ENCODE data around the gene PRDM10.
A peak's percentile ranks its signal among the peaks of the same experiment; 100 is the strongest.
"Not testable (repeated sequence)": the region's sequence is repeated elsewhere in the genome, so short reads cannot be mapped to it uniquely, and the experiment has no call there.

The PRDM10 gene, protein sequence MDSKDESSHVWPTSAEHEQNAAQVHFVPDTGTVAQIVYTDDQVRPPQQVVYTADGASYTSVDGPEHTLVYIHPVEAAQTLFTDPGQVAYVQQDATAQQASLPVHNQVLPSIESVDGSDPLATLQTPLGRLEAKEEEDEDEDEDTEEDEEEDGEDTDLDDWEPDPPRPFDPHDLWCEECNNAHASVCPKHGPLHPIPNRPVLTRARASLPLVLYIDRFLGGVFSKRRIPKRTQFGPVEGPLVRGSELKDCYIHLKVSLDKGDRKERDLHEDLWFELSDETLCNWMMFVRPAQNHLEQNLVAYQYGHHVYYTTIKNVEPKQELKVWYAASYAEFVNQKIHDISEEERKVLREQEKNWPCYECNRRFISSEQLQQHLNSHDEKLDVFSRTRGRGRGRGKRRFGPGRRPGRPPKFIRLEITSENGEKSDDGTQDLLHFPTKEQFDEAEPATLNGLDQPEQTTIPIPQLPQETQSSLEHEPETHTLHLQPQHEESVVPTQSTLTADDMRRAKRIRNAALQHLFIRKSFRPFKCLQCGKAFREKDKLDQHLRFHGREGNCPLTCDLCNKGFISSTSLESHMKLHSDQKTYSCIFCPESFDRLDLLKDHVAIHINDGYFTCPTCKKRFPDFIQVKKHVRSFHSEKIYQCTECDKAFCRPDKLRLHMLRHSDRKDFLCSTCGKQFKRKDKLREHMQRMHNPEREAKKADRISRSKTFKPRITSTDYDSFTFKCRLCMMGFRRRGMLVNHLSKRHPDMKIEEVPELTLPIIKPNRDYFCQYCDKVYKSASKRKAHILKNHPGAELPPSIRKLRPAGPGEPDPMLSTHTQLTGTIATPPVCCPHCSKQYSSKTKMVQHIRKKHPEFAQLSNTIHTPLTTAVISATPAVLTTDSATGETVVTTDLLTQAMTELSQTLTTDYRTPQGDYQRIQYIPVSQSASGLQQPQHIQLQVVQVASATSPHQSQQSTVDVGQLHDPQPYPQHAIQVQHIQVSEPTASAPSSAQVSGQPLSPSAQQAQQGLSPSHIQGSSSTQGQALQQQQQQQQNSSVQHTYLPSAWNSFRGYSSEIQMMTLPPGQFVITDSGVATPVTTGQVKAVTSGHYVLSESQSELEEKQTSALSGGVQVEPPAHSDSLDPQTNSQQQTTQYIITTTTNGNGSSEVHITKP

DNA sequence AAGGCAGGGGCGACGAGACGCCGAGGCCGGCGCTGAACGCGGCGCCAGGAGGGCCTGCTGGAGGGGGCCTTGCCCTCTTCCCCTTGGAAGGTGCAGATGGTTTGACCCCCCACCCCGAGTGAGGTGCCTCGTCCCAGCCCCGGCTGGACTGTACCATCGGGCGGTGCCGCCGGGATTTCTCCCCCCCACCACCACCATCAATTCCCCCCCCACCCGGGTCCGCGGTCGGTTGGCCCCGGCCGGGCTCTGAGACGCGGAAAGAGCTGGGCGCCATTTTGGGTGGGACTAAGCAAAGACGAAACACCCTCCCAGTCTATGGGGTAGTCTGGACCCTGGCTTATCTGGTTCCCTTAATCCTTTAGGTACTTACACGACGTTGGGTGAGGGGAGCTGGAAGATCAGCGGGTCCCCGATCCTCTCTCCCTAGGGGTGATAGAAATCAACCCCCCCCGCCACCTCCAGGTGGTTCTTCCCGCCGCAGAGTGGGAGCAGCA is at the start of gene PRDM10:
PRDM10 (minus strand) TSS at position 484 of the 494 bp plus-strand sequence. CDS start 41,871 bp downstream, outside the sequence.
- DNase-seq (ENCODE audit: low spot score): peak; percentile 91

DNA sequence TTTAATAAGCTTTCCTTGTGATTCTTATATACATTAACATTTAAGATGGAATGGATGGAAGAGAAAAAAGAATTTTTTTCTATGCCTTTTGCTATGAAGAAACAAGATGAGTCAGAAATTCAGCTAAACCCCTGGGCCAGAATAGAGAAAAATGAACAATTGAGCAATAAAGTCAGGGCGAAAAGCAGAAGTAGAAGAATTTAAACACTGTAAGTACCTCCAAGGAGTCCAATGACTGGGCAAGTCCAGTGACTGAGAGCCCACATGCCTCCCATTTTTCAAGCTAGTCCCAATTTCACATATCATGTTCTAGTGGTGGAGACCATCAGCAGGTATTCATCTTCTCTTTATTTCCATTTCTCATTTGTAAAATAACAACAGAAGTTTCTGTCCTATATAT is 48.4 kb upstream of the PRDM10 start:
- DNase-seq (ENCODE audit: low spot score): no peak

DNA sequence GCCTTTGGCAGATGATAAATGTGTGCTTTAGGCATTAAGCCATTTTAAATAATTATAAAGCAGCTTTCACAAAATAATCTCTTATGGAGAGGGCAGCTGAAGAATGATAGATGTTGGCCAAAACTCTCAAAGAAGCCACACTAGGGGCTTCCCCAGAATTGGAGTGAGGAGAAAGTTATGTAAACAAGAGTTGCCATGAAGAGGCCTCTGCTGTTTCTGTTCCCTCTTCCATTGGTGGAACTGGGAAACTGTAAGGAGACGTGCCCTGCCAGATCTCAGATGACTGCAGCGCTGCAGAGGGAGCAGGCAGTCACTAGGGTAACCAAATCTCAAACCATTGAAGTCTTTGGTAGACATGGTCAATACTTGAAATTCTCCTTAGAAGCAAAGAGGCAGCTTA is 47.6 kb upstream of the PRDM10 start:
- DNase-seq (ENCODE audit: low spot score): no peak

DNA sequence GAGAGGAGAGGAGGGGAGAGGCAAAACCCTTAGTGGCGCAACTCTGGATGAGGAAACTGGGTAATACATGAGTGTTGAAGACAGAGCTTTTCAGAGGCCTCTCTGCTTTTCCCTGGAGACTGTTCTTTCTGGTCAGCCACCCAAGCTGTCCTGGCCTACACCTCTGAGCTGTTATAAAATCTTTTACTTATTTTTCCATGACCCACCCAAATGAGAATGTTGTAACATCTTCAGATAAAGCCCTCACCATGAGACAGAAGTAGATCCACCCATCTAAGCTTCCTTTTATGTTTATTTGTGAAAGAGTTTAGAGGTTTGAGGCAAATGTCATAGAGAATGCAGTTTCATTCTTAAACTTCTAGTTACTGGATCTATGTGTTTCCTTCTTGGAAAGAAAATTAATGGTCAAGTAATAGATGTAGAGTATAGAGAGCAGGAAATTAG is 46.7 kb upstream of the PRDM10 start:
- DNase-seq (ENCODE audit: low spot score): no peak

DNA sequence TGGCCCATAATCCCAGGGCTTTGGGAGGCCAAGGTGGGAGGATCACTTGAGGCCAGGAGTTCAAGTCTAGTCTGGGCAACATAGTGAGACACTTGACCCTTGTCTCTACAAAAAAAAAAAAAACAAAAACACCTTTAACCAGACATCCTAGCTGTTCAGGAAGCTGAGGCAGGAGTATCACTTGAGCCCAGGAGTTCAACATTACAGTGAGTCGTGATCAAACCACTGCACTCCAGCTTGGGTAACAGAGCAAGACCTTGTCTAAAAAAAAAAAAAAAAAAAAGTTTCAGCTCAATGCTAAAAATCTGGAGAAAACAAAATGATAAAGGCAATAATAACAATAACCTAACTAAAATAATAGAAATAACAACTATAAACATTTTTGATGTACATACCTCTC is 44.5 kb upstream of the PRDM10 start:
- DNase-seq (ENCODE audit: low spot score): peak; percentile 66

DNA sequence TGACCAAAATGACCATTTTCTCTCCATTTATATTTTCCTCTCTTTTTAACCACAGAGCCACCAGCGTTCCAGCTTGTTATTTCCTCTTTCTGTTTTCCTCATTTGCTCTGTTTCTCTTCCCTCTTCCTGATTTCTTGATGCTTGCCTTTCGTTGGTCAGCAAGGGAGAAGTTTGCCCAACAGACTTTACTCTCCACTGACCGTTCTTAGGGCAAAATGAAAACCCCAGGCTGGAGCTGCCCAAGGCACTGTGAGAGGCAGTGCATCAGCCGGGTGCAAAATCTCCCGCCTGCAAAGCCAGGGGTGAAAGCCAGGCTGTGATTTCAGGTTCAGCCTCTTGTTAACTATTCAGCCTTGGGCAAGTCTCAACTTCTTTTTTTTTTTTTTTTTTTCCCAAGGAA is 40.9 kb upstream of the PRDM10 start:
- no peak for DNase-seq (ENCODE audit: low spot score)

DNA sequence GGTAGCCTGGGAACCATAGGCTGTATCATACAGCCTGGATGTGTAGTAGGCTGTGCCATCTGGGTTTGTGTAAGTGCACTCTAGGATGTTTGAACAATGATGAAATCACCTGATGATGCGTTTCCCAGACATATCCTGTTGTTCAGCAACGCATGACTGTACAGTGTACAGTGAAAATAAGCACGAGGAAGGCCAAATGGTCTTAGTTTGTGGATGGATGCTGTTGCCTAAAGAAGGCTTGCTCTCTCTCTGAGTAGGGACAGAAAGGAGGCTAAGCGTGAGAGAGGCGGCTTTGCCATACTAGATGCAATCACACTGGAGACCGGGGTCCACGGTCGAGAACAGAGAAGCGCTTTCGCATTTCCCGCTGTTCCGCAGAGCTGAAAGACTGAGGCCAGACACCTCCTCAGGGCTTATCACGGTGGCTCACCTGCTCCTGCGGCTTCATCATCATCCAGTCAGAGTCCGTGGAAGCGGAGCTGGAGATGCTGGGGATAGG is 39.5 kb upstream of the PRDM10 start:
- DNase-seq (ENCODE audit: low spot score): peak; percentile 91

DNA sequence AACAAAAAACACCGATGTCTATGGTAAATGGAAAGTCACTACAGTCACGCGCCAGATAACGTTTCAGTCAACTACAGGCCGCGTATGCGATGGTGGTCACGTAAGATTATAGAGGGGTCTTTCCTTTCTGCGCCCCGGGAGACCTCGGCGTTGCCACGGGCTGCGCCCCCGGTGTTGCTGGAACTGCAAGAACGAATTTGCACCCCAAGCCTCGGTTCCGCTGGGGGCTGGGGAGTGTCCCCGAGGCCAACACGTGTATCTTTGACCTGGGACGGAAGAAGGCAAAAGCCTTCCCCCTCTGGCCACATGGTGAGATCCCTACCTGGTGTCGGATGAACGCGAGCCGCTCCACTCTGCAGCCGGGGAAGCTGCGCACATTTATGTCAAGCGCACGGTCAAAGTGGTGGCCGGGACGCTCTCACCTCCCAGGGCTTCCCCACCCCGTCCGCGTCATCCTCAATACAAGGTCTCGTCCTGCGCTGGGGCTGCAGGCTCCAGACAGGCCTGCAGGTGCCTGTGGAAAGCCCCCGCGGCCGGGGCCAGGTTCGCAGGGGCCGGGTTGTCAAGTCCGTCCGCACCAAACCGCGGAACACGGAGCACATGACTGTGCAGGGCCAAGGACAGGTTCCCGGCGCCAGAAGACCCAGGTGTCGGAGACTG is 37.8 kb upstream of the PRDM10 start:
- no peak for DNase-seq (ENCODE audit: low spot score)

DNA sequence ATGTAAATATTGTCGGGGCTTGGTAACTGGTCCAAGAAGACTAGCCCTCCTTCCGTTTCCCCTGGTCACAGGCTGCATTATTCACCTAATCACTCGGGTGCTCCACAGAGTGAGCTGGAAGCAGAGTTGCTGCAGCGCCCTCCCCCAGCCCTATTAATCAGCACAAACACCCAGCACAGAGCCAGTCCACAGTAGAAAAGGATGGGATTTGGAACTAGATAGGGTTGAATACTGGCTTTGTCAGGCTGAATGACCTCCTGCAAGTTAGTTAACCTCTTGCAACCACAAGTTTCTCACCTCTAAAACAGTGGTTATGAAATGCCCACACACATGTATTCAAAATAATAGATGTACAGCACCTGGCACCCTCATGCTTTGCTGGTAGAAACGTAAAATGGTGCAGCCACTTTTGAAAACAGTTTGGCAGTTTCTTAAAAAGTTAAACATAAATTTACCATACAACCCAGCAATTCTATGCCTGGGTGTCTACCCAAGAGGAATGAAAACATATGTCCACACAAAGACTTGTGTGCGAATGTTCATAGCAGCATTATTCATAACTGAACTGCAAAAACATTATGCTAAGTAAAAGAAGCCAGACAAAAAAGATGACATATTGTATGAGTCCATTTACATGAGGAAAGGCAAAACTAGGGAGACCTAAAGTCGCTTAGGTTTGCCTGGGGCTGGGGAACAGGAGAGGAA is 35.4 kb upstream of the PRDM10 start:
- peak; percentile 57 for DNase-seq (ENCODE audit: low spot score)

DNA sequence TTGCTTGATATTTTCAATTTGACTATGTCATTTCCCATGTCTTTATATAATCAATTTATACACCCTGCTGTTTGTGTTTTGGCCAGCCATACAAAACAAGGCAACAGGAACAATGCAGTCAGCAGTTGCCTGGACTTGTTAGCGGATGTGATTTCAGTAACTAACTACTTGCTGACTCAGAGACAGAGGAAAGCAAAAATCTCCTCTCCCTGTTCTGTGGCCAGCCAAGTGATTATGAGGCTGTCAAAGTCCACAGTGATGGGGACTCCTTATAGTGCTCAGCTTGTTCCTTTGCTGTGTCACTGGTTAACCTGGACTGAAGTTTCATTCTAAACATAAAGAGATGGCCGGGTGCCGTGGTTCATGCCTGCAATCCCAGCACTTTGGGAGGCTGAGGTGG is 34.4 kb upstream of the PRDM10 start:
- DNase-seq (ENCODE audit: low spot score): peak; percentile 89

DNA sequence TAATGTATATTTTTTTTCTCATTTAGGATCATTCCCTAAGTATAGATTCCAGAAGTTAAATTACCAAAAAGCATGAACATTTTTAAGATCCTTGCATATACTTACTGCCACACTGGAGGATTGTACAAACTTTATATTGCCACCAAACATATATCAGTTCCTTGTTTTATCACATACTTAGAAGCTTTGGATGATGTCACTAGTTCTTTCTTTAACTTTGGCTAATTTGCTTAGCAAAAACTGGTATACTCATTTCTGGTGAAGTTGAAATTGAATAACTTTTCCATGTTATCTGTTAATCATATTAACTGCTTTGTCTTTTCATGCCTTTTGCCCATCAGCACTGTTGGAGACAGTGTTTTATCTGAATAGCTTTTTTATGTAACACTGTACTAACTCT is 31.6 kb upstream of the PRDM10 start:
- DNase-seq (ENCODE audit: low spot score): no peak

DNA sequence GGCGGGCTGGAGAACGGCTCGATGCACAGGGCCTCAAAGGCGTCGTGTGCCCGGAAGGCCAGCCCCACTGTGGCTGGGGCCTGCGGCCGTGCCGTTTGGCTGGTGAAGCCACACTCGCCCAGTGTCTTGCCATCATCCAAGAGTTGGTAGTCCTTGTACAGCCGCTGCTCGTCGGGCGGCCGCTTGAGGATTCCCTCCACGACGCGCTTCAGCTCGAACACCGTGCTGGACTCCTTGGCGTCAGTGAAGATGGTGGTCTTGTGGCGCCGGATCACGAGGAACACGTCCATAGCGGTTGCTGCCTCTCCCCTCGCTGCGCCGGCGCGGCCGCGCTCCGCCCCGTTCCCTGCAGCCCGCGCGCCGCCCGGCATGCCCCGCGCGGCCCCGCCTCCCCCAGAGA is 30.3 kb upstream of the PRDM10 start:
- DNase-seq (ENCODE audit: low spot score): no peak

DNA sequence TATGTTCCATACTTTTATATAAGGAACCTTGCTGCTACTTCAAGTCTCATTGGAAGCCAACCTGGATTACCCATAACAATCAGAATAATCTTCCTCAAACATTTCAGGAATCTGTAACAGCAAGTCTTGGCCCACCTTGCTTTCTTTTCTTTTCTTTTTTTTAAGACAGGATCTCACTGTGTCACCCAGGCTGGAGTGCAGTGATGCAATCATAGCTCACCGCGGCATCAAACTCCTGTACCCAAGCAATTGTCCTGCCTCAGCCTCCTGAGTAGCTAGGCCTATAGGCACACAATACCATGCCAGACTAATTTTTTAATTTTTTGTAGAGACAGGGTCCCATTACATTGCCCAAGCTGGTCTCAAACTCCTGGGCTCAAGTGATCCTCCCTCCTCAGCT is 29.3 kb upstream of the PRDM10 start:
- no peak for DNase-seq (ENCODE audit: low spot score)

DNA sequence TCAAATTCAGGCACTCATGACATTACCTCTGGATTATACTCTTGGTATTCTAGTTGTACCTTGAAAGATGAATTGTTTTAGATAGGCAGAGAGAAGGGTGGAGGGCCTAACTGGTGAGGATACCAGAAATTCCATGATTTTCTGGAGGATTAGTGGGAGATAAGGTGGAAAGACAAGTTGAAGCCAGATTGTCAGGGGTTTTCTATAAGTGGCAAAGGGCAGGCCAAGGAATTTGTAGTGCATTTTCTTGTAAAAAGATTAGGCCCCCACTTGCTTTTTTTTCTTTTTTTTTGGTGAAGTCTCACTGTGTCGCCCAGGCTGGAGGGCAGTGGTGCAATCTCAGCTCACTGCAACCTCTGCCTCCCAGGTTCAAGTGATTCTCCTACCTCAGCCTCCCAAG is 28.4 kb upstream of the PRDM10 start:
- no peak for DNase-seq (ENCODE audit: low spot score)

DNA sequence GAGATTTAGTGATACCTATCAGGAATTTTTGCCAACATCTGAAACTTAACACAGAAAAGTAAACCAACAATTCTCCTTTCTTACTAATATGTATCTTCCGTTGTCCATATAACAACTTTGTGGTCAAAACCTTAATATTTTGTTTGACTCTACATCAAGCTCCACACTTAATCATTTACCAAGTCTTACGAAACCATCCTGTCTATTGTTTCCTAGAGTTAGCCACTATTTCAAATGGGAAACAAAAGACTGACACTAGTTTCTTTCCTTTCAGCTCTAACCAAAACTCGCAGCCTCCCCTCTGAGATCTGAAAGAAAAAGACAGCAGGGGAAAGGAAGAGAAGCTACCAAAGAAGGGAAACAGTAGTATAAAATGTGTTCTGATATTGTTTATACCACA is 26.5 kb upstream of the PRDM10 start:
- peak; percentile 61 for DNase-seq (ENCODE audit: low spot score)

DNA sequence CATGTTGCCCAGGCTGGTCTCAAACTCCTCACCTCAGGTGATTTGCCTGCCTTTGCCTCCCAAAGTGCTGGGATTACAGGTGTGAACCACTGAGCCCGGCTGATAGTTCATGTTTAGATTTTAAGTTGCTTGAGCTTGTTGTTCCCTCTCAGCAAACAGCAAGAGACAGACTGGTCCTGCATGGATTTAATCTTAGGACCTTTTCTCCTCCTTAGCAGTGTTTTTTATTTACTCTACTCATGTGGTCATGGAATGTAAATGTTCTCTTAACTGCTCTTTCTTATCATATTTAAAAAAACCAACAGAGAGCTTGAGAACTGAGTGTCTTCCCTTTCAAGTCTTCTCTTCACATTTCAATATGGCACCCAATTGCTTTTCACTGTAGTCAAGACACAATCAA is 22.7 kb upstream of the PRDM10 start:
- no peak for DNase-seq (ENCODE audit: low spot score)

DNA sequence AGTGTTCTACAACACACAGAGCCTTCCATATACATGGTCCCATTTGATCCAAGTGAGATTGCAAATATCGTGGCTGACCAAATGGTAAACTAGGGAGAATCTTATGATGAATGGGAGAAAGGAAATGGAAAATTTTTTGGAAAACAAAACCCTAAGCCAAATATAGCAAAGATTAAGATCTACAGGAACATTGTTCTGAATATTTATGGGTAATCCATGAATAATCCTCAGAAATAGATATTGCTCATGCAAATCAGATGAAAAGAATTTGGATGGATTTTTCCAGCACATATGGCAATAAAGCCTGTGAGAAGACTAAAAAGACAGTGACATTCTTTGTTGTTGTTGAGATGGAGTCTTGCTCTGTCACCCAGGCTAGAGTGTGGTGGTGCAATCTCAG is 21.7 kb upstream of the PRDM10 start:
- DNase-seq (ENCODE audit: low spot score): no peak

DNA sequence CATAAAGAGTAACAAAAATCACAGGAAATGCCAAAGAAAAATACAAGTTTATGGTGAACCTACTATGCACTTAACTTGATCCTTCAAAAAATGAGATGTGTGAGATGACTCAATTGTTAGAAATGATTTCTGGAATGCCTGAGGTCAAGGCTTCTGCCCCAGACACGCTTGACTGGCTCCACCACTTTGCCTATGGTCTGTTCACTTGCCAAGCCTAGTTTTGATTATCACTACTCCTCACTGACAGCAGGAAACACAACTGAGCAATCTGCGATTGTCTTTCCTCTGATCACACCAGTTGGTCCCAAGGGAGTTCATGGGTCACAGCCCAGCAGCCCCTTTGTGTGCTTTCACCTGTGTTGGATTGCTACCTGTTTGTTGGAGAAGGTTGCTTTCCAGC is 20.6 kb upstream of the PRDM10 start:
- DNase-seq (ENCODE audit: low spot score): peak; percentile 92

DNA sequence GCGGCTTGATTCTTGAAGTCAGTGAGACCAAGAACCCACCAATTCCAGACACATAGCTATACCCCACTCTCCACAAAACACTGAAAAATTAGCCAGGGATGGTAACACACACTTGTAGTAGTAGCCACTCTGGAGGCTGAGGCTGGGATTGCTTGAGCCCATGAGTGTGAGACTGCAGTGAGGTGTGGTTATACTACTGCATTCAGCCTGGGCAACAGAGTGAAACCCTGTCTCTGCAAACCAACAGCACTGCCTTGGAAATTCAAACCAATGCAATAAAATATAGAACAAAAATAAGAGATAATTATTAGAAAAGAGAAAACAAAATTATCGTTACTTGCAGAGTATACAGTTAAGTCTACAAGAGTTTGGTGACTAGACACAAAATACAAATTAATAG is 20.2 kb upstream of the PRDM10 start:
- DNase-seq (ENCODE audit: low spot score): peak; percentile 74

DNA sequence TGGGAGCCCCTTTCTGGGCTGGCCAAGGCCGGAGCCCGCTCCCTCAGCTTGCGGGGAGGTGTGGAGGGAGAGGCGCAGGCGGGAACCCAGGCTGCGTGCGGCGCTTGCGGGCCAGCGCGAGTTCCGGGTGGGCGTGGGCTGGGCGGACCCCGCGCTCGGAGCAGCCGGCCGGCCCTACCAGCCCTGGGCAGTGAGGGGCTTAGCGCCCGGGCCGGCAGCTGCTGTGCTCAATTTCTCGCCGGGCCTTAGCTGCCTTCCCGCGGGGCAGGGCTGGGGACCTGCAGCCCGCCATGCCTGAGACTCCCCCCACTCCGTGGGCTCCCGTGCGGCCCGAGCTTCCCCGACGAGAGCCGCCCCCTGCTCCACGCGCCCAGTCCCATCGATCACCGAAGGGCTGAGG is 19.0 kb upstream of the PRDM10 start:
- DNase-seq (ENCODE audit: low spot score): not testable (repeated sequence)

DNA sequence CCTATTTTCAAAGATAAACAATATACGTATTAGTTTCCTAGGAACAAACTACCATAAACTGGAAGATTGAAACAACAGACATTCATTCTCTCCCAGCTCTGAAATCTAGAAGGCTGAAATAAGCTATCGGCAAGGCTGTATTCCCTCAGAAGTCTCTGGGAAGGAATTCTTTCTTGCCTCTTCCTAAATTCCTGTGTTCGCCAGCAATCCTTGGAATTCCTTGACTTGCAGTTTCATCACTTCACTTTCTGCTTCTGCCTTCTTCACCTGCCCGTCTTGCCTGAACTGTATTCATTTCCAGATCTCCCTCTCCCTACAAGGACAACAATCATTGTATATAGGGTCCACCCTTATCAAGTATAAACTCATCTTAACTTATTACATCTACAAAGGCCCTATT is 17.7 kb upstream of the PRDM10 start:
- DNase-seq (ENCODE audit: low spot score): peak; percentile 32
